HFF-Myc (cell line): Measurements from ENCODE around the gene KIF13A.

Experiments used
- DNase-seq: peaks from one replicate; pipeline ENCODE4 v3.0.0-alpha.2; 2011; ENCODE audit warnings: low read depth; ENCODE audit errors: extremely low read depth
- H3K4me3 ChIP-seq: replicated peaks from 2 replicates; pipeline ENCODE4 v1.5.1; 2011; ENCODE audit warnings: low read depth, mild to moderate bottlenecking, control low read depth, low read length
- CTCF ChIP-seq: IDR thresholded peaks from 2 replicates; pipeline ENCODE4 v1.5.1; 2012; ENCODE audit warnings: mild to moderate bottlenecking, low read depth, low read length, control low read depth; ENCODE audit errors: missing control alignments

The KIF13A gene

GRCh38 chr6:17730078-17730704 lies 257.2 kb downstream of the KIF13A start:
- no peak for DNase-seq
- no peak overlapping the region for H3K4me3 ChIP-seq
- TF ChIP-seq CTCF: no peak

GRCh38 chr6:17729223-17730077 lies 258.0 kb downstream of the KIF13A start:
- no peak overlapping the region for H3K4me3 ChIP-seq
- DNase-seq: no peak
- no peak for TF ChIP-seq CTCF

GRCh38 chr6:17728551-17729222 lies 258.7 kb downstream of the KIF13A start:
- no peak for DNase-seq
- TF ChIP-seq CTCF: no peak

GRCh38 chr6:17725083-17725482 lies 262.4 kb downstream of the KIF13A start:
- no peak for DNase-seq
- no peak for TF ChIP-seq CTCF

More at GRCh38 chr6:17728551-17729222, 258.7 kb downstream of the KIF13A start:
- H3K4me3 ChIP-seq: no peak overlapping the region

GRCh38 chr6:17724341-17724740 lies 263.1 kb downstream of the KIF13A start:
- TF ChIP-seq CTCF: no peak
- DNase-seq: no peak
- no peak overlapping the region for H3K4me3 ChIP-seq

More at GRCh38 chr6:17725083-17725482, 262.4 kb downstream of the KIF13A start:
- no peak overlapping the region for H3K4me3 ChIP-seq

GRCh38 chr6:17721671-17722070 lies 265.8 kb downstream of the KIF13A start:
- DNase-seq: no peak
- H3K4me3 ChIP-seq: no peak overlapping the region
- TF ChIP-seq CTCF: no peak
